Measurements from ENCODE around the gene CDH16.

CDH16 gene

GRCh38 chr16:66930189-66930588, 11.5 kb upstream of the CDH16 start:
- FAIRE-seq (no peak), DNase-seq (ENCODE audit: insufficient read length, low spot score) (no peak)
- no peak for TF ChIP-seq POLR2A (IDR thresholded peaks at IDR 0.05; ENCODE audit: low read depth, low read length)
- no peak for TF ChIP-seq TAF1 (IDR thresholded peaks at IDR 0.05; ENCODE audit: low read depth, low read length)
- TF ChIP-seq SPI1 (IDR thresholded peaks at IDR 0.05; ENCODE audit: low read depth, low read length): no peak
- TF ChIP-seq PAX5 (IDR thresholded peaks at IDR 0.05; ENCODE audit: insufficient read depth, low read length, severe bottlenecking): no peak
- TF ChIP-seq POU2F2 (IDR thresholded peaks at IDR 0.05; ENCODE audit: low read depth, low read length): no peak
- no peak for TF ChIP-seq POLR2AphosphoS5 (IDR thresholded peaks at IDR 0.05; ENCODE audit: low read depth, low read length)

GRCh38 chr16:66928702-66929388, 10.2 kb upstream of the CDH16 start:
- DNase-seq (ENCODE audit: insufficient read length, low spot score) (no peak), FAIRE-seq (peak; percentile 26)
- TF ChIP-seq POLR2A (IDR thresholded peaks at IDR 0.05; ENCODE audit: low read depth, low read length): no peak
- TF ChIP-seq PAX5 (IDR thresholded peaks at IDR 0.05; ENCODE audit: insufficient read depth, low read length, severe bottlenecking): no peak
- no peak for TF ChIP-seq SPI1 (IDR thresholded peaks at IDR 0.05; ENCODE audit: low read depth, low read length)
- no peak for TF ChIP-seq POU2F2 (IDR thresholded peaks at IDR 0.05; ENCODE audit: low read depth, low read length)
- no peak for TF ChIP-seq POLR2AphosphoS5 (IDR thresholded peaks at IDR 0.05; ENCODE audit: low read depth, low read length)
- no peak for TF ChIP-seq TAF1 (IDR thresholded peaks at IDR 0.05; ENCODE audit: low read depth, low read length)

DNA sequence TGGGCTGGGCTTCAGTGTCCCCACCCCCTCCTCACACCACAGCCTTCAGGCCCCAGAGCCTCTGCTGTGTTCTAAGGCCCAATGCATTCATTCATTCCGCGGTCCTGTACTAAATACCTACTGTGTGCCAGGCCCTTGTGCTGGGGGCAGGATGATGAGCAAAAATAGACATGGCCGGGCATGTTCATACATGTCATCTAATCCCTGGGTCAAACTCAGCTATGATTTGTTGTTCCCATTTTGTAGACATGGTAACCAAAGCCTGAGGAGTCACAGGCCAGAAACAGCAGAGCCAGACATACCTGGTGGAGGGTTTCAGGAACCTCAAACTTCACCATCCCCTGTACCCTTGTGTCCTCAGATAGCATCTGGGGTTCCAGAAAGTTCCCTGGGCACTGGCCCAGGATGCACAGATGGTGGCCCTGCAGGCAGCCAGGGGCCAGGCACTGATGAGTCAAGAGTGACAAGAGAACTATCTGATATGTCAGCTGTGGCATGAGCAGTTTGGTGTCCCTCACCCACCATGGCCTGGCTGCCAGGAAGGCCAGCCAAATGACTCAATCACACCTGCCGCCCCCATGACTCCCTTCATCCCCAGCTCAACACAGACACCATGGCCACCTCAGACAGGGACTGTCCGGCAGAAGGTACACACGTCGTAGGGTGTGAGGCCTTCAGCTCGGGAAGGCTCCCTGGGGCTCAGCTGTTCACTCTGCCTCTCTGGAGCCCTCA, 9.4 kb upstream of the CDH16 start:
- DNase-seq (ENCODE audit: insufficient read length, low spot score): no peak
- no peak for TF ChIP-seq TAF1 (IDR thresholded peaks at IDR 0.05; ENCODE audit: low read depth, low read length)
- TF ChIP-seq PAX5 (IDR thresholded peaks at IDR 0.05; ENCODE audit: insufficient read depth, low read length, severe bottlenecking): no peak
- no peak for TF ChIP-seq POU2F2 (IDR thresholded peaks at IDR 0.05; ENCODE audit: low read depth, low read length)
- no peak for TF ChIP-seq SPI1 (IDR thresholded peaks at IDR 0.05; ENCODE audit: low read depth, low read length)
- no peak for TF ChIP-seq POLR2A (IDR thresholded peaks at IDR 0.05; ENCODE audit: low read depth, low read length)
- TF ChIP-seq POLR2AphosphoS5 (IDR thresholded peaks at IDR 0.05; ENCODE audit: low read depth, low read length): no peak
- peak; percentile 16 for FAIRE-seq

DNA sequence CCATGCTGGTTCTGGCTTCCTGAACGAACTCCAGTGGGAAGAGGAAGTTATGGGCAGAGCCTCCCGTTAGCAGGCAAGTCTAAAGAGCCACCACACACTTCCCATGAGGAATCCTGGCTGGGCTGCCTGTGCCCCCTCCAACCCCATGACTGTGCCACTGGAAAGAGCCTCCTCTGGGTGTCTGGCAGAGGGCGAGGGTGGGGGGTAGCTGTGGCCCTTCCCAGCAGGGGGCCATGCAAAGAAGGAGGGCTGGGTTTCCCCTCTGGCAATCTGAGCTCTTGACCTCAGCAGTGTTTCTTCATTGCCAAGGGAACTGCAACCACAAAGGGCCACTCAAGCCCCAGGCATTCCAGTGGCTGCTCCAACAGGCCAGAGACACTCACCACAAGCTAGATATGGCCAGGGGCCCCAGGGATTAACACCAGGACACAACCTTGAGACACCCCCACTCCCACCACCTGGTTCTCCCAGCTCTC, 8.3 kb upstream of the CDH16 start:
- DNase-seq (ENCODE audit: insufficient read length, low spot score) (no peak), FAIRE-seq (peak; percentile 51)
- TF ChIP-seq POU2F2 (IDR thresholded peaks at IDR 0.05; ENCODE audit: low read depth, low read length) (no peak), PAX5 (IDR thresholded peaks at IDR 0.05; ENCODE audit: insufficient read depth, low read length, severe bottlenecking) (no peak), TAF1 (IDR thresholded peaks at IDR 0.05; ENCODE audit: low read depth, low read length) (no peak), POLR2A (IDR thresholded peaks at IDR 0.05; ENCODE audit: low read depth, low read length) (no peak), POLR2AphosphoS5 (IDR thresholded peaks at IDR 0.05; ENCODE audit: low read depth, low read length) (no peak), SPI1 (IDR thresholded peaks at IDR 0.05; ENCODE audit: low read depth, low read length) (no peak)

DNA sequence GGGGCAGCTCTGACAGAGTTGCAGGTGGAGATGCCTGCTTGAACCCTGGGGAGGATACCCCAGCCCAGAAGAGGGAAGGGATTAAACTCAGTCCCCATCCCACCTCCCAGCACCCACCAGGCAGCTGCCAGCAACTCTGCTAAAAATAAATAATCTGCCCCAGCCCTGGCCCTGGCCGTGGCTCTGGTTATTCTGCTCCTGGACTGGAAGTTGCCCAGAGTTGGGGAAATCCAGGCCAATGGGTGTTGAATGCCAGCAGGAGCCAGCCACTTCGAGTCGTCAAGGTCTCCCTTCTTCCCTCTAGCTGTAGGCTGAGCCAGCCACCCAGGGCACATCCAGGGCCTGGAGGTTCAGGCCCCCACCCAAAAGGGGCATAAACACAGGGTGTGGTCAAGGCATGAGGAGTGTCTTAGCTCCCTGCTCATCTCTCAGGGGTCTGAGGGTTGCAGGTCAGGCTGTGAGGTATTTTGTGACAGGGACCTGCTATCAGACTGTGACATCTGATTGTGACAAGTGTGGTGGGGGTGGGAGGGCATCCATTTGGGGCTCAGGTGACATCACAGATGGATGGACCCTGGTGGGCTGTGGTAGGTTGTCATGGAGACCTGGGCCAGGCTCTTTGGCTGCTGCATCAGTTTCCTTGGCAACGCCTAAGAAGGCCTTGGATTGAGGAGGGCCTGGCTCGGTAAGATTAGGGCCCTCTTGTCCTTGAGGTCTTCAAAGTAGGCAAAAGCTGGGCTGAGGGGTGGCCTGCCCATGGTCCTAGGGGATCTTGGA, 7.7 kb upstream of the CDH16 start:
- no peak for TF ChIP-seq POU2F2 (IDR thresholded peaks at IDR 0.05; ENCODE audit: low read depth, low read length)
- TF ChIP-seq POLR2AphosphoS5 (IDR thresholded peaks at IDR 0.05; ENCODE audit: low read depth, low read length): no peak
- no peak for TF ChIP-seq TAF1 (IDR thresholded peaks at IDR 0.05; ENCODE audit: low read depth, low read length)
- TF ChIP-seq SPI1 (IDR thresholded peaks at IDR 0.05; ENCODE audit: low read depth, low read length): no peak
- TF ChIP-seq PAX5 (IDR thresholded peaks at IDR 0.05; ENCODE audit: insufficient read depth, low read length, severe bottlenecking): no peak
- no peak for TF ChIP-seq POLR2A (IDR thresholded peaks at IDR 0.05; ENCODE audit: low read depth, low read length)
- FAIRE-seq (no peak), DNase-seq (ENCODE audit: insufficient read length, low spot score) (no peak)

DNA sequence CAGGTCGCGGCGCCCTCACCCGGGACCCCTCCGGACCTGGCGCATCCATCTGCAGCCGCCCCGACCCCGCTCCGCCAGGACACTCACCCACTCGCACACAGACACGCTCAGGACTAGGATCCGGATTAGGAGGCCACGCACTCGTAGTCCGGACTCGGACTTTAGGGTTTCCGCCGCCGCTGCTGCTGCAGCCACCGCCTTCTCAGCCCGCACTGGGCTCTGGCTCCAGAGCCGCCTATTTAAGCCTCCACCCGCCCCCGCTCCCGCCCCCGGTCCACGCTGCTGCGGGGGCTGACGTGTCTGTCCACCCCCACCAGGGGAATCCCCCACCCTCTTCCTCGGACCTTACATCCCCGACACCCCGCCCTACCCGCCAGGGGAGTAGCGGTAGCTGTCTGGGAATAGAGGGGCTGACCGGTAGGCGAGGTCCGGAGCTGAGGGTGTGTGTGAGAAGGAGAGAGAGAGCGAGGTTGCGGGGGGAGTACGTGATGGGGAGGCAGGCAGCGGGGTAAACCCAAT, 6.7 kb upstream of the CDH16 start, which contains the start of gene RRAD:
TSS of gene RRAD (minus strand) at position 214 of the 519 bp plus-strand sequence. CDS start 356 bp downstream, outside the sequence.
- DNase-seq (ENCODE audit: insufficient read length, low spot score) (no peak), FAIRE-seq (no peak)
- TF ChIP-seq TAF1 (IDR thresholded peaks at IDR 0.05; ENCODE audit: low read depth, low read length) (no peak), POLR2A (IDR thresholded peaks at IDR 0.05; ENCODE audit: low read depth, low read length) (no peak), PAX5 (IDR thresholded peaks at IDR 0.05; ENCODE audit: insufficient read depth, low read length, severe bottlenecking) (no peak), SPI1 (IDR thresholded peaks at IDR 0.05; ENCODE audit: low read depth, low read length) (no peak), POU2F2 (IDR thresholded peaks at IDR 0.05; ENCODE audit: low read depth, low read length) (no peak), POLR2AphosphoS5 (IDR thresholded peaks at IDR 0.05; ENCODE audit: low read depth, low read length) (no peak)

DNA sequence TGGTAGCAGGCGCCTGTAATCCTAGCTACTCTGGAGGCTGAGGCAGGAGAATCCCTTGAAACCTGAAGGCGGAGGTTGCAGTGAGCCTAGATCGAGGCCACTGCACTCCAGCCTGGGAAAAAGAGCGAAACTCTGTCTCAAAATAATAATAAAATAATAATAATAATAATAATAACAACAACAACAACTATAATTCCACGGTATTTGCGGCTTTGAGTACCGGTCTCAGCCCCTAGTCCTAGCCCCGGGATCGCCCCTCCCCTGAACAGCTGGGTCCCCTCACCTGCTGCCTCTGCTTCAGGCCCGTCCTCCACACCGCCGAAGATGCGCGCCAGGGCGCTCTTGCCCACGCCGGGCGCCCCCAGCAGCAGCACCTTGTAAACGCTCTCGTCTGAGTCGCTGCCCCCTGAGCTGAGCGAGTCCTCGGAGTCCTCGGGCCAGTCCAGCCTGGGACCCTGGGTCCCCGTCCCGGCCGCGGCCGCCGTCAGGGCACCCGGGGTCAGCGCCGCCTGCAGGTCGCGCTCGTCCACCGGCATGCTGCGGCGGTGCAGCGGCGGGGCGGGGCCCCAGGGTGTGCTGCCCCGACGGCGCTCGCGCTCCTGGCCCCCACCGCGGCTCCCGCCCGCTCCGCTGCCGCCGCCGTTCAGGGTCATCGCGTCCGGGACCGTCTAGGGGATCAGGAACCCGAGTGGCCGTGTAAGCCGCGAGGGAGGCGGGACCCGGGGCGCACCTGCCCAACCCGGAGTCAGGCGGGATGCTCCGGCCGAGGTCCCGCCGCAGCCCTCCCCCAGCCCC, 6.0 kb upstream of the CDH16 start:
- TF ChIP-seq SPI1 (IDR thresholded peaks at IDR 0.05; ENCODE audit: low read depth, low read length): no peak
- no peak for TF ChIP-seq TAF1 (IDR thresholded peaks at IDR 0.05; ENCODE audit: low read depth, low read length)
- TF ChIP-seq POLR2AphosphoS5 (IDR thresholded peaks at IDR 0.05; ENCODE audit: low read depth, low read length): no peak
- no peak for TF ChIP-seq POU2F2 (IDR thresholded peaks at IDR 0.05; ENCODE audit: low read depth, low read length)
- TF ChIP-seq PAX5 (IDR thresholded peaks at IDR 0.05; ENCODE audit: insufficient read depth, low read length, severe bottlenecking): no peak
- no peak for TF ChIP-seq POLR2A (IDR thresholded peaks at IDR 0.05; ENCODE audit: low read depth, low read length)
- DNase-seq (ENCODE audit: insufficient read length, low spot score): peak; percentile 70
- FAIRE-seq: peak; percentile 5

DNA sequence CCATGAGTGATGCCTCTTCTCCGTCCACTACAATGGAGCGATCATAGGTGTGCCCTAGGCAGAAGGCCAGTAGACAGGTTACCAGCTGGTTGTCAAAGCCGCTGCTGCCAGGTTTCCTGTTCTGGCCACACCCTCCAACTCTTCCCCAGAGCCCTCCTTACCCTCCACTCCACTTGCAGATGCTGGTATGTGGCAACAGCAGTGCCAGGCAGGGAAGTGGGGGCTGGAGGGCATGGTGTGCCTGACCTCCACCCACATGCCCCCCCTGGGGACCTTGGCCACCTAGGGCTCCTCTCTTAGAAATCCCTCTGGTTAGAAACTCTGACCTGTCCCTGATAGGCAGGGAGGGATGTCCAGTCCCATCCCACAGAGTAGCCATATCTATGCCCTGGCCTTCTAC, 5.2 kb upstream of the CDH16 start:
- no peak for TF ChIP-seq TAF1 (IDR thresholded peaks at IDR 0.05; ENCODE audit: low read depth, low read length)
- TF ChIP-seq POLR2AphosphoS5 (IDR thresholded peaks at IDR 0.05; ENCODE audit: low read depth, low read length): no peak
- TF ChIP-seq POLR2A (IDR thresholded peaks at IDR 0.05; ENCODE audit: low read depth, low read length): no peak
- no peak for TF ChIP-seq PAX5 (IDR thresholded peaks at IDR 0.05; ENCODE audit: insufficient read depth, low read length, severe bottlenecking)
- TF ChIP-seq POU2F2 (IDR thresholded peaks at IDR 0.05; ENCODE audit: low read depth, low read length): no peak
- DNase-seq (ENCODE audit: insufficient read length, low spot score) (no peak), FAIRE-seq (no peak)

Data from GM12891 (cell line).